Stimulated activated CD4-positive, alpha-beta T cell treated with anti-CD3 and anti-CD28 coated beads, Interleukin-1b, Interleukin-23, amount 100 ng/mL, for 24 hours (primary cell): Measurements from ENCODE around the gene NEDD4L.
"Not testable (repeated sequence)": the region's sequence is repeated elsewhere in the genome, so short reads cannot be mapped to it uniquely, and the experiment has no call there.

Experiments used
- DNase-seq, 4 experiments: peaks; one replicate each; pipeline ENCODE4 v3.0.0-alpha.2; 2020; ENCODE audit warnings: low read depth in 4 of 4, low spot score in 1 of 4

The NEDD4L gene

DNA sequence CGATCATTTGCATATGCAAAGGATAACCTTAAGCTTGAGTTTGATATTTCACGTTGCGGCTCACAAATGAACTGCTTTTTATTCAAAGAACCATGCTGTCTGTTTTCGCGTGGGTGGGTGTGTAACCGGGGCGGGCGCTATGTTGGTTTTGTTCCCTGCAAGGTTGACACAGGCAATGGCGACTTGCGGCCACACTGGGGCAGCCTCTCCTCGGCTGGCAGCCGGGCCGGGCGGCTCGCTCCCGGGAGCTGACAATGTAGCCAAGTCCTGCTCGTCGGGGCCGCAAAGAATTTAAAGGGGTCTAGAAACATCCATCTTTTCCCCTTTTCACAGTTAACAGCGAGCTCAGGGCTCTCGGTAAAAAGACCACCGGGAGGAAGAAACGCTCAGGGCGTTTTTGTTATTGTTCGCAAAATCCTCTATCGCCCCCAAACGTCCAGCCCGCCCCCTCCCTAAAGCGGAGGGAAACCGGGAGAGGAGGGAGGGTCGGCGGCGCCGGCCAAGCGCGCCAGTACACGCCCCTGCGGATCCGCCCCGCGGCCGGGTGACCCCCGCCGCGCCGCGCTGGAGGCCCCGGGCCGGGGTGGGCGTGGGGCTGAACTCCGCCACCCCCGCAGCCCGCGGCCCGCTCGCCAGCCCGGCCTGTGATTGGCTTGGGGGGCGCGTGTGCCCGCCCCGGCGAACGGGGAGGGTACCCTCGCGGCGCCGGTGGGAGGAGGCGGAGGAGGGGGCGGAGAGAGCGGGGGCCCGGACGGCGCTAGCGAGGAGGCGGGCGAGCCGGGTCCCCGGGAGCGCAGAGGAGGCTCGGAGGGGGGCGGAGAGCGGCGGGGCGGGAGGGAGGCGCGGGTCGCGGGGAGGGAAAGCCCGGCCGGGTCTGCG is at the start of gene NEDD4L:
Gene NEDD4L, plus strand, starts transcription at position 736 of the 879 bp plus-strand sequence. CDS start 435 bp downstream, outside the sequence.
- DNase-seq = peak; percentile 51 to 75 (median 64)

DNA sequence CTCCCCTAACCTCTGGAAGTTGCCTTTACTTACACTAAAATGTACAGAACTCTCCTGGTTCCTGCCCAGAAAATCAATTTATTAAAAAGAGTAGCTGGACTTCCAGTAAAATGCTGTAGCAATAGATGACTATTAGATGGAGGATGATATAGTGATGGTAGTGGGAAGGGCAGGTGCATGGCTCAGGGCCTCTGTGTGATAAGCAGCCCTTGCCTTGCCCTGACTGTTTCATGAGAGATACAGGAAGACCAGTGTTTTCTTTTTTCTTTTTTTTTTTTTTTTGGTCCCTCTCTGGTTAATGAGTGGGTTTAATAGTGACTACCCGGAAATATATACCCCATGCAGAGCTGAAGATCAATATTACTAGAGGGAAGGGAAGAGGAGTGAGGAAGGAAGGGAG is 48.7 kb upstream of the NEDD4L start:
- DNase-seq = no peak

DNA sequence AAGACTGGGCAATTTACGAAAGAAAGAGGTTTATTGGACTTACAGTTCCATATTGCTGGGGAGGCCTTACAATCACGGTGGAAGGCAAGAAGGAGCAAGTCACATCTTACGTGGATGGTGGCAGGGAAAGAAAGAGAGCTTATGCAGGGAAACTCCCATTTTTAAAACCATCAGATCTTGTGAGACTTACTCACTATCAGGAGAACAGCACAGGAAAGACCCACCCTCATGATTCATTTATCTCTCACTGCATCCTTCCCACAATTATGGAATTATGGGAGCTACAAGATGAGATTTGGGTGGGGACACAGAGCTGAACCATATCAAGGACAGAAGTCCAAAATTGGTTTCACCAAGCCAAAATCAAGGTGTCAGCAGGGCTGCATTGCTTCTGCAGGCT is 47.1 kb upstream of the NEDD4L start:
- DNase-seq = not testable (repeated sequence)

DNA sequence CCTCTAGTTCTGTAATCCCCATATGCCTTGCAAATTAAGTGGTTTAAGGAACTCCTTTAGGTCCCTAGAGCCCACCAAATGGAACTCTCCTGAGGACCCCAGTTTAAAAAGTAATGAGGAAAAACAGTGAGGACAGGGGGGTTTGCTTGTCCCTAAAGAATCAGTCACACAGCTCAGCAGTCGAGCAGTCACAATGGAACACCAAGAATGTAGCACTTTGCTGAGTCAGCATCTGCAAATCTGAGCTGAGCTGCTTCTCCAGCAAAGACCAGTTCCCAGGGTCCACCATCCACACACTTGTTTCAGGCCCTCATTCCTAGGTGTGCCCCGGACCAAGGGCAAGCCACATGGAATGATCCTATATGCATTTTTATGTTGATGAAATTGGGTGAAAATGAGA is 46.2 kb upstream of the NEDD4L start:
- no peak for DNase-seq

DNA sequence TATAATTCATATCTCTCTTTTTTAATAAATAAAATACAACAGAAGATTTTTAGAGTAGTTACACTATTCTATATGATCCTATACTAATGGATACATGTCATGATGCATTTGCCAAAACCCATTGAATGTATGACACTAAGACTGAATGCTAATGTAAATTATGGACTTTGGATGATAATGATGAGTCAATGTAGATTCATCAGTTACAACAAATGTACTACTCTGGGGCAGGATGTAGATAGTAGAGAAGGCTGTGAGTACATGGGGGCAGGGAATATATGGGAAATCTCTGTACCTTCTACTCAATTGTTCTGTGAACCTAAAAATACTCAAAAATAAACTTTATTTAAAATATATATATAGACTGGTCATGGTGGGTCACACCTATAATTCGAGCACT is 45.6 kb upstream of the NEDD4L start:
- DNase-seq = no peak

DNA sequence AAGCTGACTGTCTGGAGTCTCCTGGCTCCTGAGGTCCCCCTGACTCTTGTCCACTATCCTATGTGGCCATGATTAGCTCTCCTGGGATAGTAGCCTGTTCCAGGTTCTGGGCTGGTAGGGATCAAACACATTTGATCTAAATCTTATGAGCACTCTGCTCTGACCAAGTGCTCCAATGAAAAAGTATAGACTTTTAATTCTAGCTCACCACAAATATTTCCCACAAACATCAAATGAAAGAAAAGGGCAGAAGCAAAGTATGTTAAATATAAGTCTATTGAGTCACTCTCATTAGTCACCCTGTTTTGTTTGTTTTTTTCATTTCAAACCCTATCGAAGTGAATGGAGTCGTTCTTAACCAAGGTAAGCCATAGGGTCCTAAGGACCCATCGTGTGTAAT is 39.7 kb upstream of the NEDD4L start:
- DNase-seq = no peak

DNA sequence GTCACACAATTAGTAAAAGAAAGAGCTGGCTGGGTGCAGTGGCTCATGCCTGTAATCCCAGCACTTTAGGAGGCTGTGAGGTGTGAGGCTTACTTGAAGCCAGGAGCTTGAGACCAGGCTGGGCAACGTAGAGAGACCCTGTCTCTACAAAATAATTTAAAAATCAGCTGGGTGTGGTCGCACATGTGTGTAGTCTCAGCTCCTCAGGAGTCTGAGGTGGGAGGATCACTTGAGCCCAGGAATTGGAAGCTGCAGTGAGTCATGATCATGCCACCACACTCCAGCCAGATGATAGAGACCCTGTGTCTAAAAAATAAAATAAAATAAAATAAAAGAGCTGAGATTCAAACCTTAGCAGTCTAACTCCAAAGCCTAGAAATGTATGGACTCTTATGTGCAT is 39.0 kb upstream of the NEDD4L start:
- no peak for DNase-seq

DNA sequence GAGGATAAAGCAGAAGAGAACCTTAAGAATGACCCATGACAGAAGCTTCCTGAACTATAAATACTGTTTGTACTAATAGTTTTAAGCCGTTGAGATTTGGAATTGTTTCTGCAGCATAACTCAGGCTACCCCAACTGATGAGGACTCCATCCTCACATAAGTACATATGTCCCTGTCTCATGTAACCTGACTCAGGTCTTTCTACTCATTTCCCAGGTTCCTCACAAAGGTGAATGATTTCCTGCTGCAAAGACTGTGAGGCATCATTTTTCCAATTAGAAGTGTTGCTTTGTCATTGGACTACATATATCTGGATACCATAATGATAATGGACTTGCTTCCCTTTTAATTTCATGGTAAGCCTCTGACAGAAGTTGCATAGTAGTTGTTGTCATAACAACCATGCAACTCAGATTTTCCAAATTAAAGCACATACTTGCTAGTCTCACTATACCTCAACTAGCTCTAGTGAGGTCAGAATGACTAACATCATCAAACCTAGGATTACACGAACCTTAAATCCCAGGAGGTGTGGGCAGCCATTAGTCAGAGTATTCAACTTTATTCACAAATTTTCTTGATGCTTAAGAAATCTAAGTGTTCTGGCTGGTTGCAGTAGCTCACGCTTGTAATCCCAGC is 38.0 kb upstream of the NEDD4L start:
- DNase-seq = no peak

DNA sequence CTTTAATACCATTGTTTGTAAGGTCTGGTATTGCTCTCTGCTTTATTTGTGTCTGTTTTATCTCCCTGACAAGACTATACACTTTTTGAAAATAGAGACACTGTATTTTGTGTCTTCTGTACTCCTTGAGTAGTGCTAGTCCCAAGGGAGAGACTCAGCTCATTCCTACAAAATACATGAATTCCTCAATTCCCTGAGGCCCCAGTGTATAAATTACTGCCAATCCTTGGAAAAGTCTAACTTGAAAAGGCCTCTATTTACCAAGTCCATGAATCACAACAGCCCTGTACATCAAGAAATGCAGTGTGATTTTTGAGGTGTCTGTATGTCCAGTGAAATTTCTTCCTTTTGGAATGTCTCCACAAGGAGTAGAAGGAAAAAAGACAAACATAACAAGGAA is 34.9 kb upstream of the NEDD4L start:
- no peak for DNase-seq

DNA sequence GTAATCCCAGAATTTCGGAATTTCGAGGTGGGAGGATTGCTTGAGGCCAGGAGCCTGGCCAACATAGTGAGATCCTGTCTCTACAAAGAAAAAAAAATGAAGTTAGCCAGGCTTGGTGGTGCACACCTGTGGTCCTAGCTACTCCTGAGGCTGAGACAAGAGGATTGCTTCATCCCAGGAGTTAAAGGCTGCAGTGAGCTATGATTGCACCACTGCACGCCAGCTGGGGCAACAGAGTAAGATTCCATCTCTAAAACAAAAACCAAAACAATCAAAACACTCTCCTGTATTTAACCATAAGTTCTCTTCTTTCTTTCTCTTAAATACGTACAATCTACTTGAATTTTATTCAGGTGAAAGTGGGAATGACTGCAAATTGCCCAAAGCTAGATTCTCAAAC is 33.8 kb upstream of the NEDD4L start:
- DNase-seq = no peak

DNA sequence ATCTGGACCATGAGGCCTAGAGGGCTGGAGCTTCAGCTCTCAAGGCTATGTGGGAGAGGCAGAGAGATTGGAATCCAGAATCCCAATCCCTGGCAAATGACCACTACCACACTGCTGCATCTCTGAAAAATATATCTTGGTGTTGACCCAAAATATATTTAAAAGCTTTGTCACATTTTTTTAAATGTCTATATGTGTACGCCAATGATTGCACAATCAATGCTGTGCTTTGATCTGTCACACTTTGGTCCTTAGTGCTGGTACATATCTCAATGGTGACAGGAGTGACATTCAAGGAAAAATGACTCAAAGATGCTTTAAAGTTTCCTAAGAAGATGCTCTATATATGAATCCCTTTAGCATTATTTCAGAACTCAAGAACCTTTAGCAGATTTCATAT is 31.7 kb upstream of the NEDD4L start:
- no peak for DNase-seq

DNA sequence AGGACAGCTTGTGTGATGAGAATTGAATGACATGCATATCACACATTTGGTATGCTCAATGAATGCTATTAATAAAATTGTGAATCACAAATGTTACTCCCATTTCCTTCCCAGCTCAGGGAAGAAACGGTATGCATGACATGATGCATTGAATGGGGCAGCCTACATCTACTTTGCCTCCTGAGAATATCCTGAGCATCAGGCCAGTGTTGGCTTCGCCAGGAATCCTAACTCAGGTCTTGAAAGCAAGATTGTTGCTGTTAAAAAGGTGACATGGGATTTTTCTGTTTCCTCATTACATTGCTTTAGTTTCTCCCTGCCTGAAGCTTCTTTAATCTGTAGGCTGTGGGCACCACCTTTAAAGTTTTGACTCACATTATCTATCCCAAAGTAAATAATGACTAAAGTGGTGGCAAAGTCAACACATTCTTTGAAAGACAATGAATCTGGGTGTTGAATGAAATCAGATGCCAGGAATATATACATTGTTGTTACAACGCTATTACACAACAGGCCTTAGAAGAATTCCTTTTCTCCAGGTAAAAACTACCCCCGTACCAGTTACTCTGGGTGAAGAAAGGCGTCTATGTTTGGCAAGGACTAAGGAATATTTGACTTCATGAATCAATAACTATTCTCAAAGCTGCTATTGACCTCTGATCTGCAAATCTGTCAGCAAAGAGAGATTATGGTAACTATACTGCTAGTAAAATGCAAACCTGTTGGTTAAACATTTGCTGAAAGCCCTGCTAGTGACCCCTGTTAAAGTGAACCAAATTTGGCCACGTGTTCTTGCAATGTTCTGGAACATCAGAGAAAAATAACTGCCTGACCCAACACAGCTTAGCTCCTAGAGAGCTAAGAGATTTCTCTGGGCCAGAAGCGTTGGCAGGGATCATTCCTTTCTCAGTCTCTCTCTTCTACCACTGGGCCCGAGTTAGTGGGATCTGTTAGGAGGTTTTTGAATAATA is 30.5 kb upstream of the NEDD4L start:
- no peak for DNase-seq

DNA sequence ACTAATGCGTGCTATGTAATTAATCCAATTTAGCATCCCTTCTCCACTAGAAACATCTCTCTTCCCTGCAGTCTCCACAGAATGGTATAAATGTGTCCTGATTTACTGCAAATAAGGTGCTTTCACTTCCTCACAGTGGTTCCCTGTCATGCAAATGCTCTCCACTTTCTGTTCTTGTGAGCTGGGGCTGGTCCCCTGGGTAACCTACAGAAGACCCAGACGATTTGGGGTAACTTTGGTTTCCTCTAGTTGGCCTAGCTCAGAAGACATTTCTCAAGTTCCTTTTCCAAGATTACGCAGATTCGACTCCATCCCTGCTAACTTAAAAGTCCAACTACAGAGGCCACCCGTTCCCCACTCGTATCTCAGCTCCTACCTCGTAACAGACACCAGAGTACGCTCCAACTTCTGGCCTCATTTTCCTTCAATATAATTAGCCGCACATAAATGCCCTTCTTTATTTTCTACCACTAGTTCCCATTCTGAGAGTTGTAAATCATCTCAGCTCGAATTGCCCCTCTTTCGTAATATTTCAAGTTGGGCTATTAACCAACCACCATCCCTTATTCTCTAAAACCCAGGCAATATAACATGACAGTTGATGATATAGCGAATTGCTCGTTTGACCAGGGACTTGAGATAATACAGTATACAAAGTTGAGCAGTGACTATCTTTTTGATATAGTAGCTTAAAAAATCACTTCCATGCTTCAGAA is 28.8 kb upstream of the NEDD4L start:
- DNase-seq = no peak

DNA sequence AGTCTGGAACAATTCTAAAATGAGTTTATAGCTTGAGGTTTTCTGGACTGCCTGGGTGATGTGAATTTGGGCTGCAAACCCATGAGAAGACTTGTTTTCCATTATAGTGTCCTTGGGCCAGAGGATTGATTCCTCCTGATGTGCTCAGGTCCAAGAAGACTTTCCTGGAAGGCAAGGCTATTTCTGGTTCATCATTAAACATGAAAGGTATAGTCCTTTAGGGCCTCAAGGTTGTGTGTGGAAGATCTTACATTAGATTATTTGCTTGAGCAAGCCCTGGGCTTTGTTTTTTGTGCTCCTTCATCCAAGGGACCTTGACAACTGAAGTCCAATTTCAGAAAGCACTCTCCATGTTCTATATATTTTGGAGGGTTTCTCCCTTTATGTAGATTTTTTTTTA is 26.8 kb upstream of the NEDD4L start:
- DNase-seq = no peak

DNA sequence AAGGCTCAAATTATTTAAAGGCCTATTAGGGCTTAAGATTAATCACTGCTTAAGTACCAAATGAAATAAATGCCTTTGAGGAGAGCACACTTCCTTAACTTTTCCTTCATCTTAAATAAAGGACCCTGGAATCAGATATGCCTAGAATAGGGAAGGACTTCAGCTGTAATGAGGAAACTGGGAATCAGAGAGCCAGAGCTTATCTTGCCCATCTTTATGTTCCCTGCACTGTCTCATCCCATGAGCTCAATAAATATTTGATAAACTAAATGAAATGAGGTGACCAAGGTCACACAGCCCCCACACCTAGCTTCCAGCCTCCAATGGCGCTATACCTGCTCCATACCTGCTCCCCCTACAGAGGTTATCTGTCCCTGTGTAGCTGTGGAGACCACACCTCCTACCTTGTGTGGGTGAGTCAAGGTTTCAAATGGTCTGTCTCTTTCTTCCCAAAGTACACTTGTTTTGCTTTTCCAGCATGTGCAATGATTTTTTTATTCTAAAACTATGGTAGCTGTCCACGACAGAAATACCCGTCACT is 23.4 kb upstream of the NEDD4L start:
- no peak for DNase-seq

DNA sequence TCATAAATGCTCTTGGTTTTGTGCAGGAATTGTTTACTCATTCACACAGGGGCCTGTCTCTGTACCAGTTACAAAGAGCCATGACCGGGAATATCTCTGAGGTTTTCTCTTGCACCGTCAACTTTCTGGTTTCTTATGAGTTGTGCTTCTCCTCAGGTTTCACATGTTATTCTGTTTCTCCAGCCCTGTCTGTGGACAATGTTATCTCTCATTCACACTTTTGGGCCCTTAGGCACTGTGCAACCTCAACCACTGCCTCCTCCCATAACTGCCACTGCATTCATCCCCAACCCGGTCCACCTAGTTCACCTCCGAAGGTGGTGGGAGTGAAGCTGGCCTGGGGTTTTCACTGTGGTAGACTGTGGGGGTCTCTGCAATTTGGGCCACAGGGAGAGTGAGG is 22.5 kb upstream of the NEDD4L start:
- DNase-seq = no peak

DNA sequence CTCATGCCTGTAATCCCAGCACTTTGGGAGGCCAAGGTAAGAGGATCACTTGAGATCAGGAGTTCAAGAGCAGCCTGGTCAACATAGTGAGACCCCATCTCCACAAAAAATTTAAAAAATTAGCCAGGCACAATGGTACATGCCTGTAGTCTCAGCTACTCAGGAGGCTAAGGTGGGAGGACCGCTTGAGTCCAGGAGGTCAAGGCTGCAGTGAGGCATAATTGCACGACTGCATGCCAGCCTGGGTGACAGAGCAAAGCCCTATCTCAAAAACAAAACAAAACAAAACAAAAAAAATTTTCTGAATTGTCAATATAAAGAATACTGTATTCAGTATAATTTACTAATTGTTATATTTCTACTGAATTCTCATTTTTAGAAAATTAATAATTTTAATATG is 20.9 kb upstream of the NEDD4L start:
- DNase-seq = no peak

DNA sequence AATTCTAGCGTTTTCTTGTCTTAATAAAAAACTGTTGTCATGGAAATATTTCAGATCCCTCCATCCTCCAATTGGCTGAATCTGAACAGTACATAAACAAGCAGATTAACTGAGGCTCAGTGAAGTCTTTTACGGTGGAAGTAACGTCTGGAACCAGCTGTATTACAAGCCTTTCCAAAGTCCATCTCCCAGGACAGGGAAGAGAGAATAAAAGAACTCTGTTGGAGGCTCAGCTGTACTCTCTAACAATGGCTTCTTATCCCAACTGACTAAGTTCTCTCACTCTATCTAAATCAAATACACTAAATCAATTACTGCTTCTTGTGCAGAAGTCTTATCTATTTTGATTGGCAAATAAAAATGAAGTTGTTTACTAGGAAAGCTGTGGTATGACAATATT is 19.9 kb upstream of the NEDD4L start:
- DNase-seq = no peak

DNA sequence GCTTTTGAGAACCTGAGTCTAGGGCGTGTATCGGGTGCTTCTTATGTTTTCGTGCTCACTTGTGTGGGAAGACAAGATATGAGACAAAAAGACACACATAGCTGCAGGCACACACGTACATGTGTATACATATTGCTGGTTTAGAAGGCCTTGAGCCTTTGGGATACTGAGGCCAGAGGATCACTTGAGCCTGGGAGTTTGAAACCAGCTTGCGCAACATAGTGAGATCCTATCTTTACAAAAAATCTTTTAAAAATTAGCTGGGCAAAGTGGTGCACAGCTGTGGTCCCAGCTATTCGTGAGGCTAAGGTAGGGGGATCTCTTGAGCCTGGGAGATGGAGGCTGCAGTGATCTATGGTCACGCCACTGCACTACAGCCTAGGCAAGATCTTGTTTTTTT is 18.8 kb upstream of the NEDD4L start:
- DNase-seq = no peak

DNA sequence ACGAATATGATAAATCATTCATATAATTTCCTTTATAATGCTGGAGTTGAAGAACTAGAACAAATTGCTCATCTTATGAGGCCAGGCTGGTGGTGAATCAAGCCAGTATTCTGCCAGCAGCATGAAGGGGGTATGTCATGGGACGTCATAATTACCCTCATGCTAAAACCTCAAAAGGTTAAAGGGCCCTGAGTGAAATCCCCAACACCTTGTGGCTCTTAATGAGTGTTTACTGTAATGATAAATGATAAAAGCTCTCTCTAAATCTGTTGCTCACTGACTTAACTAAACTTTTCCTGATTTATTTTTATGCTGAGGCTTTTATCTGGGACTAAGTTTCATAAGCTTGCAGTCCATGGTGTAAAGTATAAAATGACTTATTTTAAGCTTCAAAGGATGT is 18.3 kb upstream of the NEDD4L start:
- DNase-seq = no peak

DNA sequence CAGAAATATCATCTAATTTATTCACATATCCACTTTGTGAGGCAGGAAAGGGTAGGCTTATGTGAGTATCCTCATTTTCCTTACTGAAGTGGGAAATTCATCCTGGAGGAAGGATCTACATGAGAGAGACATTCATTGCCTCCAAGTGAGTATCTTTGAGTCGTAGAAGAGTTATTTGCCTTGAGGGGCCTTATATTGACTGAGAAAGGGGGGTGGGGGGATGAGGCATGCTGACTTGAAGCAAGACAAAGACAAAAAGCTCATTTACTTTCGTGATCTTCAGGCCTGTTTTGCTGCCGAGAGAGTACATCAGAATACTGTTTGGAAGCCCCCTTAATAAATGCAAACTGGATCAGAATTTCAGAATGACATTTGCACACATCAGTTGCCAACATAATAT is 17.6 kb upstream of the NEDD4L start:
- DNase-seq = no peak
